GM18861 (cell line): ENCODE results near the gene FOS.
"Not testable (repeated sequence)": the region's sequence is repeated elsewhere in the genome, so short reads cannot be mapped to it uniquely, and the experiment has no call there.

Experiments used
- ATAC-seq: cut with Tn5 transposase; IDR thresholded peaks from one replicate; pipeline ENCODE4 v1.9.1; 2021; ENCODE audit not compliant: unreplicated experiment

Gene FOS

DNA sequence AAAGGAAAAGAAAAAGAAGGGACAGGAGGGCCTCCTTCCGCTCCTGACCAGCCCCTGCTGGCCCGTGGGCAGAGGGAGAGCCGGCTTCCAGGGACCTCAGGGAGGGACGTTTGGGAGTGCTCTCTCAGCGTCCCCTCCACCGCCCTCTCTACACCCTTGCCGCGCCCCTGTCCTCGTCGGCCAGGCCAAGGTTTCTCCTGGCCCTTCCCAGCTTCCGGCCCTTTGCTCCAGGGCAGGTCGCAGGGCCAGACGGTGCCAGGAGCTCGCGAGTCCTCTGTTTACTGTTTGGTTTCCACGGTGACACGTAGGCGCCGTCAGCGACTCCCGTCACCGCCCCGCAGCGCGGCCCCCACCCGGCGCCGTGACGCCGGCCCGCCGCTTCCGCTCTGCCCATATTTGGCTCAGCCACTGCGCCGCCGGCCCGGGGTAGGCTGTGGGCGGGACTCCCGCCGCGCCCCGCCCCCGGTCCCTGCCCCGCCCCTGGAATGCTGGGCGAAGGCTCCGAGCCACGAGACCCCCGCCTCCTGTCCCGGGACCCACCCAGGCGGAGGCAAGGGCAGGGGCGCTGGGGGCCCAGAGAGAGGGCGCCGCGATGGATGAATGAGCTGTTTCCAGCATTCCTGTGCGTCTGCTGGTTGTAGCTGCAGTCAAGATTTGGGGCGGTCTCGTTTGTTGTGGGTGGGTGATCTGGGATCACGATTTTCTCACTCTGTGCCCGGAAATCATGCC, 15.5 kb downstream of the FOS start:
- ATAC-seq, result peak; percentile 90

DNA sequence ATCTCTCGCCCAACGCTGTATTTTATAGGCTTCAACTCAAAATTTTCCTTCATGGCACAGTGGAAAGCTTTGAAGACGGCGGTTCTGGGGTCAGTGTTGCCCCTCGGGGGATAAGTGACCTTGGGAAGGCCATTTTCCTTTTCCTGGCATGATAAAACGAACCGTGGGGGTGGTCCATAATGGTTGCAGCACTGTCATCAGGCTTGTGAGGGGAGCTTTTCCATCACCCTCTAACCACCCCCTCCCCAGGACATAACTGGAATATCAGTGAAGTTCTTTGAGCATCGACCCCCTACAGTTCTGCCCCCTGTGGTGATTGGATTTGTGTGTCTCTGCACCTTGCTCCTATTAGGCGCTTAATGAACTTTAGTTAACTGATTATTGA, 16.0 kb downstream of the FOS start:
- ATAC-seq, result no peak

- no peak for ATAC-seq
Observed at GRCh38 chr14:75295061-75295461, 16.4 kb downstream of the FOS start.

- ATAC-seq, result no peak
Observed at GRCh38 chr14:75295491-75296345, 17.1 kb downstream of the FOS start.

DNA sequence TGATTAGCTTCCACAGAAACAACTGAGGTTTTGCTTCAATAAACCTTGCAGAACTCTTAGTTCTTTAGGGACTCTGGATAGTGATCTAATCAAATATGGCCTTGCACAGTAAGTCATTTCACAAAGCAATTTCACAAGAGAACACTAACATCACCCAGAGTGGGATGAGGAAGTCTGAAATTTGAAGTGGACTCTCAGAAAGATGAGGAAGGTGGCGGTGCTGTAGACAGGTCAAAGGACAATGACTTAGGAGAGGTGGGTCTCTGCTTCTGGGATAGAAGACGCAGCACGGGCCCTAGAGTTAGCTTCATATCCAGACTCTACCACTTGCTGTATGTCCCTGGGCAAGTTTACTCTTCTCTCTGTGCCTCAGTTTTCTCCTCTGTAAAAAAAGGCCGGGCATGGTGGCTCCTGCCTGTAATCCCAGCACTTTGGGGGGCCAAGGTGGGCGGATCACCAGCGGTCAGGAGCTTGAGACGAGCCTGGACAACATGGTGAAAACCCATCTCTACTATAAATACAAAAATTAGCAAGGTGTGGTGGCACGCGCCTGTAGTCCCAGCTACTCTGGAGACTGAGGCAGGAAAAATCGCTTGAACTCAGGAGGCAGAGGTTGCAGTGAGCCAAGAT, 18.9 kb downstream of the FOS start:
- no peak for ATAC-seq

DNA sequence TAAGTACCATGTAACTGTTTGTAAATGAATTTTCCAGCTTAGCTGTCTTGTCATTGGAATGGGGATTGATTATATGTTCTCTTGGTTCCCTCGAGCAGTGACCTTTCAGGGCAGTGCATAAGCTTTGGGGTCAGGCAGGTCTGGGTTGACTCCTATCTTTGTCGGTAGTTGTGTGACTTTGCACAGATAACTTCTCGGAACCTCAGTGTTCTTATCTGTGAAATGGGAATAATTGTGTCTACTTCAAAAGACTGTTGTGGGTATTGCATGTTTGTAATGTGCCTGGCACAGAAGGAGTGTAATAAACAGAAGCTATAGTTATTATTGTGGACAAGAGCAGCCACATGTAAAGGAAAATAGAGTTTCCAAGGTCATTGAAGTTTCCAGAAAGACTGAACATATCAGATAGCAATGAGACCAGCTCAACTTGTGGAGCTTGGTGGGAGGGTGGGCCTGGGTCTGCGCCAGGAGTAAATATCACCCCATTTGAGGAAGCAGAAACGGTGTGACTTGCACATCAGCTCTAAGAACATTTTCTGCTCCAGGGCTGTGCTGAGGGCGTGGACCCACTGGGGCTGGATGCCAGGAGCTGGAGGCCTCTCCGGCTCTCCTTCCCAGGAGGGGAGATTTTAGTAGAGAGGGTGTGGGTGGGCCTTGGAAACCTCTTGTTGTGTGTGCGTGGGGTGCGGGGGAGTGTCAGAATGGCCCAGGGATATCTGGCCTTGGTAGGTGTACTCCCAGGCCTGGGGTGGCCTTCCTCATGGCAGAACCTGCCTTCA, 19.7 kb downstream of the FOS start:
- ATAC-seq, result no peak

DNA sequence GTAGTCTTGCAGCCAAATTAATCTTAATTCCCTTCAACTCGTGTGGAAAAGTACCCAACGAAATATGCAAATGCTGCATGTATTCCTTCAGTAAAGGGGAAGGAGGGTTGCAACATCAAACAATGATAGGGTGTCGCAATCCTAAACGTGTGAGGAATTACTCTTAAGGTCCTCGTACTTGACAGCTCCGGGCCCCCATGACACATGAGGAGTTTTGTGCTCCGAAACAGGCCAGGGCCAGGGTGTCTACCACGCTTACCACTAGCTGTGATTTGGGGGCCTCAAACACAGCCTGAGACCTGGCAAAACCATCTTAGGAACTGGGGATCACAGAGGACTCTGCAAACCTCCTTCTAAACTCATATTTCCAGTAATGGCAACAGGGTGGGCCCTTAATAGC, 20.4 kb downstream of the FOS start:
- ATAC-seq, result no peak

DNA sequence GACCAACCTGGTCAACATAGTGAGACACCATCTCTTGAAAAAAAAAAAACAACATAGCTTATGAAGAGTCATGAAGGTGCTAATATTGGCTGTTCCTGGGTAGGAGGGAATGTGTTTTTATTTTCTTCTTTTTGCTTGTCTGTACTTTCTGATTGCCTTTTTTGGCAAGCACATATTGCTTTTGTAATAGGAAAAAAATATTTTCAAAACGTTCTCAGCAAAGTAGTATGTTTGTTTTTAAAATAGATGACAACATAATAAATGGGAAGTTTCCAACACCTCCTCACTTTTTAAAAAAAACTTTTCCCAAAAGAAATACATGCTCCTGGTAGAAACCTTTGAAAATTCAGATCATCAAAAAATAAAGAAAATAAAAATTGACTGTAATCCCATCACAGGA, 20.9 kb downstream of the FOS start:
- ATAC-seq, result no peak

DNA sequence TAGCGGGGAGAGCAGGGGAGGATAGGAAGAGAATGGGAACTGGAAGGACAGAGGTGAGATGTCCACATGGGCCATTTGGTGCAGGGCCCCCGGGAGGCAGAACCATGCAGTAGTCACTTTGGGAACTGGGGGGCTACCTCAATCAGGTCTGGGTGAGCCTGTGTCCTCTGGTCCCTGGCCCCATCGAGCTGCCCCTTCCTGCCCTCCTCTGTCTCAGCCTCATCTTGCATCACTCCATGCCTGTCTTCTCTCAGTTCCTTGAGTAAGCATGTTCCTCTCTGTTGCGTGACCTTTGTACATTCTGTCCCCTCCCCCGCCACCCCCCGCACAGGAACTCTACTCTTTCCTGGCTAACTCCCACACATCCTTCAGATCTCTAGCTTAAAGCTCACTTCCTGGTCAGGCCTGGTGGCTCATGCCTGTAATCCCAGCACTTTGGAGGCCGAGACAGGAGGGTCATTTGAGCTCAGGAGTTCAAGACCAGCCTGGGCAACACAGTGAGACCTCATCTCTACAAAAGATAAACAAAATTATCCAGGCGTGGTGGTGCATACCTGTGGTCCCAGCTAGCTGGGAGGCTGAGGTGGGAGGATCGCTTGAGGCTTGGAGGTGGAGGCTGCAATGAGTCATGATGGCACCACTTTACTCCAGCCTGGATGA, 23.2 kb downstream of the FOS start:
- ATAC-seq, result no peak

DNA sequence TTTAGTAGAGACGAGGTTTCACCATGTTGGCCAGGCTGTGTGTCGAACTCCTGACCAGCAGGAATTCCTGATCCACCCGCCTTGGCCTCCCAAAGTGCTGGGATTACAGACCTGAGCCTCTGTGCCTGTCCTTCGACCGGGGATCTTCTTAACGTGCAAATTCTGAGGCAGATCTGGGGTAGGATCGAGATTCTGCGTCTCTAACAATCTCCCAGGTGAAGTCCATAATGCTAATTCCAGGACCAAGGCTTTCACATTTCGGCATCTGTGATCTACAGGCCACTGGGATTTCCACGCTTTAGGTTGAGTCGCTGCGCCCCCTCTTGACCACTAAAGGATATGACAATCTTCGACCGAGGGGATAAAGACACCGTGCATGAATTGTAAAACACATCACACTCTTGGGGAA, 24.8 kb downstream of the FOS start:
- no peak for ATAC-seq

DNA sequence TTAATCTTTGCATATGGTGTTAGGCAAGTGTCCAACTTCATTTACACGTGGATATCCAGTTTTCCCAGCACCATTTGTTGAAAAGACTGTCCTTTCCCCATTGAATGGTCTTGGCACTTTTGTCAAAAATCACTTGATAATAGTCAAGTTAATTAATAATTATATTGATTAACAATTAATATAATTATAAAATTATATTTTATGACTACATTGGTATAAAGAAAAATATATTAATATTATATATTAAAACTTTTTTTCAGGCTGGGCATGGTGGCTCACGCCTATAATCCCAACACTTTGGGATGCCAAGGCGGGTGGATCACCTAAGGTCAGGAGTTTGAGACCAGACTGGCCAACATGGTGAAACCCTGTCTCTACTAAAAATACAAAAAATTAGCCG, 27.8 kb downstream of the FOS start:
- not testable (repeated sequence) for ATAC-seq

- ATAC-seq, result peak; percentile 64
Observed at GRCh38 chr14:75306927-75307699, 28.5 kb downstream of the FOS start.

GRCh38 chr14:75307700-75308379, 29.2 kb downstream of the FOS start:
- no peak for ATAC-seq

GRCh38 chr14:75308991-75309390, 30.4 kb downstream of the FOS start:
- ATAC-seq, result not testable (repeated sequence)

- ATAC-seq, result not testable (repeated sequence)
Observed at GRCh38 chr14:75309561-75309960, 30.9 kb downstream of the FOS start.

- no peak for ATAC-seq
Observed at GRCh38 chr14:75310295-75311111, 31.9 kb downstream of the FOS start.

- ATAC-seq, result no peak
Observed at GRCh38 chr14:75311356-75311755, 32.7 kb downstream of the FOS start.

- ATAC-seq, result no peak
Observed at GRCh38 chr14:75312341-75312740, 33.7 kb downstream of the FOS start.
